Kidney glomerular epithelial cell (primary cell): ENCODE data around the gene CTDSP2.
"Not testable (repeated sequence)": the region's sequence is repeated elsewhere in the genome, so short reads cannot be mapped to it uniquely, and the experiment has no call there.

Source experiments
- DNase-seq: peaks from one replicate; lab custom pipeline; 2025; lab: John Stamatoyannopoulos, UW

CTDSP2 gene

DNA sequence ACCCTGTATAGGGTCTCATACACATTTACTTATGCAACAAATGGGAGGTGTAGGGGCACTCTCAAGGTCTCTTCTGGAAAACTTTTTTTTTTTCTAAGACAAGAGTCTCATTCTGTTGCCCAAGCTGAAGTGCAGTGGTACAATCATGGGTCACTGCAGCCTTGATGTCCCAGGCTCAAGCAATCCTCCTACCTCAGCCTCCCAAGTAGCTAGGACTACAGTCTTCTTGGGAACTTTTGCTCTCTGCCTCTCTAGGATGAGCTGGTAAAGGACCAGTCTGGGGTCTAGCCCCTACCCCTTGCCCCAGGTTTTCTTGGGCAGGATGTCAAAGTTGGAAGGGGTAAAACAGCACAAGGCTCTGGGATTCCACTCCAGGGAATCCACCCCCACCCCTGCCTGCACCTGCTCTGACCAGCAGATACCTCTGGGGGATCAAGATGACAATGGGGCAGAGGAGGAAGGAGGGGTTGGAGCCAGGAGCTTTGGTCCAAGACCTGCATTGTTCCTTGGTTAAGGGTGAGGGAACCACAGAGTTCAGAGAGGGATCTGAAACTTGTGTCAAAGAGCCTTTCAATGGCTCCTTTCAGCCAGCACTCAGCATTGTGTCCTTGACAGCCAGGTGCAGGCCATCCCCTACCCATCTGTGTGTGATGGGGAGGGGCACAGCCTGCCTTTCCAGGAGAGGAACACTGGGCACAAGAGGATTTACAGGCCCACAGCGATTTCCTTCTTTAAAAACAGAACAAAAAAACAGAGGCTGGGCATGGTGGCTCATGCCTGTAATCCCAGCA lies 12.2 kb downstream of the CTDSP2 start:
- no peak for DNase-seq

DNA sequence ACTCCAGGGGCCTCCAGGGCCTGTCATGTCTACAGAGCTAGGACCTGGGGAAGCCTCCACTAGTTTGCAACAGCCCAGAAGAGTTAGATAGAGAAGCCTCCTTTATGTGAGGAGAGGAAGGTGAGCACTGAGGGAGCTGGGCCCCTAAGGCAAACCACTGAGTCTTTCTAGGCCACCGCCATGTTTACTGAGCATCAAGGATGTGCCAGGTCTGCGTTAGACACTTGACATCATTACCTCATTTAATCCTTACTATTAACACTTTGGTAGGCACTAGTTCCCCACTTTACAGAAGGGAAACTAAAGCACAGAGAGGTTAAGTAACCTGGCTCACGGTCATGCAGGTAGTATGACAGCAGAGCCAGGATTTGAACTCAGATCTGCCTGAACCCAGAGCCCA lies 12.9 kb downstream of the CTDSP2 start:
- DNase-seq = no peak

DNA sequence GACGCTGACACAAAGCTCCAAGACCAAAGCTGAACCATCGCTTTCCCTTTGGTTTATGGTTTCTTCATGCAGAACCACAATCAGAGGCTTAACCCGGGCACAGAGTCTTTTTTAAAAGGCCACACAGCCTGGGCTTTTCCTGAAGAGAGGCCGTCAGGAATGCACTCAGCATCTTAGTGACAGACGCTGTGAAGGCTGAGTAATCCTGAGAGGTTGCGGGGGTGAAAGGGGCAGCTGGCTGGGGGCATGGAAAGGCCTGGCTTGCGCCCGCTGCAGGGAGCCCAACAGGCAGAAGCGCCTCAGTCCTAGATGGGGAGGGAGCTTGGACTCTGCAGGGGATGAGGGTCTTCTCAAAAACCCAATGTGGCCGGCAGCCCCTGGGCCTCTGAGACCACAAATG lies 13.6 kb downstream of the CTDSP2 start:
- peak; percentile 26 for DNase-seq

DNA sequence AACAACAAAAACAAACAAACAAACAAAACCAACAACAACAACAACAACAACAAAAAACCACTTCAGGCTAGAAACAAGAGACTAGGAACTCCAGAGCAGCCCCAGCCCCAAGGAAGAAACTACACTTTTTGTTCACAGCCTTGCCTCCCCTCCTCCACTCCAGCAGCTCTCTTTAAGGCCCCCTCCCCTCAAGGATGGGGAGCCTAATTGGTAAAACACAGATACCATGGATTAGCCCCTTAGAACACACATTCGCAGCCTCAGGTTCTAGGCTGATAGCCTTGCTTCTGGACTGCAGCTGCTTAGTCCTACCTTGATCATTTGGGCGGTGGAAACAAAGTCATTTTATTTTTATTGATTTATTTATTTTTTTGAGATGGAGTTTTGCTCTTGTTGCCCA lies 16.1 kb downstream of the CTDSP2 start:
- no peak for DNase-seq

DNA sequence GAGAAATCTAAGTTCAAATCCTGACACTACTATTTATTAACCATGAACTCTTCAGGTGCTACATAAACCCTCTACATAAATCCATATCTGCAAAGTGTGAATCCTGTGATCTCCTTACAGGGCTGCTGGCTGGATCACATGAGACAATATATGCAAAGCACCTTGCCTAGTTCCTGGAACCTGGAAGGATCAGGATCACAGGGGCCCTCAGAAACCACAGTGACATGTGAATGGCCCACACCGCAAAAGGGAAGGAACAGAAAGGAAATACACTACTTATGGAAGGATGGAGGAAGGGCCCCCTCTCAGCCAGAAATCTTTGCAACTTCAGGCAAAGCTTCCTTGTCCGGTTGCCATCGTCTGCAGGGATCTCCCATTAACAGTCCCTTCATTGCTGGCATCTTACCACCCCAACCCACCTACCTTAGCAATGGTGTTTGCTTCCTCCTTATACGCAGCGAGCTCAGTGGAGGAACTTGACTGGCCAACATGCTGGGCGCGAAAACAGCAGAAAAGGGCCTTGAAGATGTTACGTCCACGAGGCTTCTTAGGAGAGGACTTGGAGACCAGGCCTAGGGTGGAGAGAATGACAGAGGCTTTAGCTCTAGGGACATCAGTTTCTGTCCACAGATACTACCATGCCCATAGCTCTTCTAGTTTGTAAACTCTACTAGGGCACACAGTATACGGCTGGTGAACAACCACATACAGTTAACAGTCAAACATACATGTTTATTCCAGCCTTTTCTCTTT lies 17.3 kb downstream of the CTDSP2 start:
- no peak for DNase-seq

DNA sequence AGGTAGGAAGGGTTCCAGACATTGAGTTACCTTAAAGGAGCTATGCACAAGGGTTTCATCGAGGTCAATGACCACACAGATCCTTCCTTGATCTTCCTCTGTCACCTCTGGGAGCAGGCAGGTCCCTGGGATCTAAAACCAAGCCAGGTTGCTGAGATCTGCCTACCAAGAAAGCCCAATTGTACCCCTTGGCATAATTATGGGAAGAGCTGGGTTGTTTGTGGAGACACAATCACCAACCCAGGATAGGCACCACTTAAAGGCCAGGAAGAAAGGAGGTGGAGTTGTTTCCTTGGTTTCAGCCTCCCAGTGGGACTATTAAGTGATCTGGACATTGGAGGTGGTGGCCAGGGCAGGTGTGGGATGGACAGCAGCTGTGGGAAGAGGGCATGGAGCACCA lies 19.6 kb downstream of the CTDSP2 start:
- no peak for DNase-seq

DNA sequence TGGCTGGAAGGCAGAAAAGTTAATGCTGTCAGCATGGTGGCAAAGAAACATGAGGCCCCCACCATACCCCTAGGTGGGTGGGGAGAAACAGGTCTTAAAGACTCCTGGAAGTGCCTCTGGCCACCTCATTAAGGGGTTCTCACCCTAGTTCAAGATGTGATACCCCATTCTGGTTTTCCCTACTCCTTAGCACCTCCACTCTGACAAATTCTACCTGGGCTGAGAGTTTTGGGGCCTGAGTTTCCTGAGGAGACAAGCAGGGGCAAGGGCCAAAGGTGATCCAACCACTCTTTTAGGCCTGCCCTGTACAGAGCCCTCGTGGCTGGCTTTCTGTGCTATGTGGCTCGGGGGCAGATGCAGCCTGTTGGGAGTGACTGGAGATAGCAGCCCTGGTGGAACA lies 20.1 kb downstream of the CTDSP2 start:
- DNase-seq = no peak

DNA sequence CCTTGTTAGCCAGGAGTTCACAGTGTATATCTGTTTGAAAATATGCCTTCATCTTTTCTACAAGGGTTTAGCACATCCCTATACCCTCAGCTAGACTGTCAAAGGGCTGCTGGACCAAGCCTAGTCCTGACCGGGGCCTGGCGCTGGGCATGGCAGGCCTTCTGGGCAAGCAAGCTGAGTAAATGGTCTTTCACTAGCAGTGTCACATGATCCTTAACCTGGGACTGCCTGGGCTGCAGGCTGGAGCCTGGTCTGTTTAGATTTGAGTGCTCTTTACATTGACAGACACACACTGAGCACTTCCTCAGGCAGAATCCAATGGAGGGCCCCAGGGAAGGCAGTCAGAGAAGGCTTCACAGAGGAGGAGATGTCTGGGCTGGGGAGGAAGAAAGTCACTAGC lies 21.1 kb downstream of the CTDSP2 start:
- no peak for DNase-seq

DNA sequence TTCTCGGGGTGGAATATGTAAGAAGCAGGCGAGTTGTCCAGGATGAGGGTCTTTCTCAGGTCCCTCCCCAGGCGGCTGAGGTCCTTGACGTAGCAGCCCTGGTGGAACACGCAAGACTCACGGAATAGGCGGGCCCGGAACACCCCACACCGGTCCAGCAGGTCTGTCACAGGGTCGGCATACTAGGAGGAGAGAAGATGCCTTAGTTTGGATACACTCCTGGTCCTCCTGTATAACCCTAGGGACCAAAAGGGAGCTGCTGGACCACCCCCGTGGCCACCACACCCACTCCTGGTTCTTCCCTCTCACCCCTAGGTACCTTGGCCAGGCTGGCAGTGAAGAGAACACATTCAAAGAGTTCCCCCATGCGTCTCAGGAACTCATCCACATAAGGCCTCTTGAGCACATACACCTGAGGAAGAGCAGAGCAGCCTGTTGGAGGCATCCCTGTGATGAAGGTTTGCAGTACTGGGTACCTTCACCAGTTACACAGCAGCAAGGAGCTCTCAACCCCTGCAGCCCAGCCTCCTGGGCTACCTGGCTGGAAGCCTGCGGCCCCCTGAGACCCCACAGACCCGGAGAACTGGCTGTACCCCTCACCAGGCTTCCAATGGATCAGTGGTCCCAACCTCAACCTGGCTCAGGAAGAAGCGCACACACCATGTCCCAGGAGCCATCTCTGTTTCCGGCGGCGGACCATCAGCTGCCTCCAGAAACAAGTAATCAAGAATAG lies 22.5 kb downstream of the CTDSP2 start:
- DNase-seq = no peak

DNA sequence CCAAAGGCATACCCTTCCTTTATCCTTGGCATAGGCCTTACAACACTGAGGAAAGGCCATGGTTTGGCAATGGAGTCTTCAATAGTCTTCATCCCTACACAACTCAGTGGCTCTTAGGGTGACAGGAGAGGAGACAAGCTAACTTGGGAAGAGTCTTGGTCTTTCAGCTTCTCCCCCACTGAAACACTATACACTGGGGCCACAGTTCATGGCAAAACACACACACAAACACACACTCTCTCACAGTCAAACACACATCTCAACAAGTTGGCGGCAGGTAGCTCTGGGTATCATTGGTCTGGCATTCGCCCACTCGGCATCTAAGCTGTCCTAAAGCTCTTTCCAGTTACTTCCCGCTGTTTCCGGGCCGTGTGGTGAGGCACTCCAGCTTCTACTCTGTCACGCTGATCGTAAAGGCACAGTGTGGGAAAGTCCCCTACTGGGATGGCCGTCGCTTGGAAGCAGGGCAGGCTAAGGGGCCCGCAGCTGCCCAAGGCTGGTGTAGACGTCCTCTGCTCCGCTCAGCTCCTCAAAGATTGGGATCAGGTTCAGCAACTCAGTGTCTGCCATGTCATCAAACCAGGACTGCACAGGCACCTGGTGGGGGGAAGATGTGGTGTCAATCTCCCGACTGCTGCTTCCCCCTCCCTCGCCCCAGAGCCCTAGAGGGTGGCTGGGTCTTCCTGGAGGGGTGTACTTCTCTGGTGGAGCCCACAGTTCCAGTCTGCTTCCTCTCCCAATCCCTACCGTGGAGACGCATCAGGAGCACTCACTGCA lies 23.2 kb downstream of the CTDSP2 start:
- DNase-seq = no peak

DNA sequence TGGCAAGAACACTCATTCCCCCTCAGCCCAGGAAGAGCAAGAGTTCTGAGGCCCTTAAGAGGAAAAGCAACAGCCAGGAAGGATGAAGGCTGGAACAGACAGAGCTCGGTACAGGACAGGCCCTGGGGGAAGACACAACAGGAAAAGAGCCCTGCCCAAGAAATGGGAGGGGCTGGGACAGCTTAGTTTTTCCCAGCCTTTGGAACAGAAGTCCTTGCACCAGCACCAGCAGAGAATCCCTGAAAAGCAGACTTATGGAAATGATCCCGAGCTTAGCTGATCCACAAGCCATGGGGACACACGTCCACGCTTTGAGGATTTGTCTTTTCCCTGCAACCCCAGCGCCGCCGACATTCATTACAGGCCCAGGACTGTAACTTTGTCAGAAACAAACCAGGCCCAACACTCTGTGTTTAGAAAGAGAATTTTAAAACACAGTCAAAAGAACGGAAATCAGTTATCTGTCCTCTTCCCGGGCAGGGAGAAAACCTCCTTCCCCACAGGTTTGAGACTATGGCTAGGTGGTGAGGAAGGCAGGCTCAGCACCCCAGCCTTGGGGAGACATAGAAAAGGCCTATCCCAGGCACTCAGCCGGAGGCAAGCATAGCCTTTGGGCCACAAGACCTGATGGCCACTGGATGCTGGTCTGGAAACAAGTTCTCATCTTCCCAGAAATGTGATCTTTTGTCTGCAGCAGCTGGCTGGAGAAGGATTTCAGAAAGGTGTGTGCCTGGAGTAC lies 24.0 kb downstream of the CTDSP2 start:
- DNase-seq = no peak

DNA sequence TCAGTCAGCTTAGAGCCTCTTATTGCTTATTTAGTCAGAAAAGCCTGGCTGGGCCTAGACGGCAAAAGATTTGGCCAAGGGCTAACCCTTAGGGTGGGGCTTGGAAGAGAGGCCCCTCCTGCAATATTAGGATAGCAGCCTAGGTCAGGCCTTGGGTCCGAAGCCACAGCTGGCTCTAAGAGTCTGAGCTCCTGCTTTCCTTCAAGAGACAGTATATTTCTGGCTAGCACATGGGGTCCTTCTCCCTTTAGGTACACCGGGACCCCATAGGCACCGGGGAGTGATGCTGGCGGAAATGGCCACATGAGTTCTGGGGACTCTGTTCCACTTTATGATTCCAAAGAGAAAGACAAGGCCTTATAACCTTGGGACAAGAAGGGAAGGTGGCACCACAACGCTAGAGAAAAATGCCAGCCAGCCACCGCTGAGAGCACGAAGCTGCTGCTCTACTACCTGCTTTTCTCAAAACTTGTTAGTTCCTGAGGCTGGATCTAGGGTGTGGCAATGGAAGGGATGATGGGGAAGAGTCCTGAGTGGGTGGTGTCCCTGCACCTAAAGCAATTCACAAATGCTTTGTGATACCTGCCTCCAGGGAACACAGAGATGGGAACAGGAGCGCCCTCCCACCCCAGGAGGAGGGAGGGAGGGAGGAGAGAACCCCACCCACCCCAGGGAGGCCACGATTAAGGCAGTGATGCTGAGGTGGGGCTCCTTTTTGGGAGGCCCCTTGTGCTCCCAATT lies 24.9 kb downstream of the CTDSP2 start:
- no peak for DNase-seq

DNA sequence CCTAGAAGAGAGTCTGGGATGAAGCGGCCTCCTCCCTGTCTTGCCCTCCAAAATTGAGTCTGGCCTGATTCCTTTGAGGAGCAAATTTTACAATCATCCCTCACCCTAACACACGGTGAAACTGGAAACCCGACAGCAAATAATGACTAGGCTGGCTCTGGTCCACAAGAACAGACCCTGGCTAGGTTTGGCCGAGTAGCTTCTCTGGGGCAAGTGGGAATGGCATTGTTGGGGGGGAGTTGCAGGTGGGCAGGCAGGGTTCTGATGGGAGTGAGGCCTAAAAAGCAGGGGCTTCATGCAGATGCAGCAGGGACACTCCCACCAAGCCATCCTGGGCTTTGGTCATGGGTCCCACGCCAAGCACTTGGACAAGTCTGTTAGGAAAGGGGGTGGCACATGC lies 25.5 kb downstream of the CTDSP2 start:
- not testable (repeated sequence) for DNase-seq

DNA sequence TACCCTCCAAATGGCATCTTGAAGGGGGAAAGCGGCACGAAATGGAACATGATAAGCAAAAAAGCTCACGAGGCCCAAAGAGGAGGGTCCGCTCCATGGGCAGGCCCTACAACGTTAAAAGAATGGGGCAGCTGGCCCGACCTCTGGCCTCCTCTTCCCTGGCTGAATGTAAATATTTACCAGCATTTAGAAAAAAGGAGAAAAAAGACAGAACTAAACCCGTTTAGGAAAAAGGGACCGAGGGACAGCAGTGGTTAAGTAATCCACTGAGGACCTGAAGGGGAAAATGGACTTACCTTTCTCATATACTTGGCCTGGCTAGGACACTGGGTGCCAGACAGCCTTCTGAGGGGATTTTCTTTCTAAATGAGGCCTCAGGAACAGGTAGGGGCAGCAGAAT lies 26.4 kb downstream of the CTDSP2 start:
- DNase-seq = not testable (repeated sequence)

DNA sequence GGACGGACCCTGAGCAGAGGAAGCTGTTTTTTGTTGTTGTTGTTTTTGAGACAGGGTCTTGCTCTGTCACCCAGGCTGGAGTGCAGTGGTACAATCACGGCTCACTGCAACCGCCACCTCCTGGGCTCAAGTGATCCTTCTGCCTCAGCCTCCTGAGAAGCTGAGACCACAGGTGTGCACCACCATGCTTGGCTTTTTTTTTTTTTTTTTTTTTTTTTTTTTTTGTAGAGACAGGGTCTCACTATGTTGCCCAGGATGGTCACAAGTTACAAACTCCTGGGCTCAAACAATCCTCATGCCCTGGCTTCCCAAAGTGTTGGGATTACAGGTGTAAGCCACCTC lies 28.6 kb downstream of the CTDSP2 start:
- not testable (repeated sequence) for DNase-seq

DNA sequence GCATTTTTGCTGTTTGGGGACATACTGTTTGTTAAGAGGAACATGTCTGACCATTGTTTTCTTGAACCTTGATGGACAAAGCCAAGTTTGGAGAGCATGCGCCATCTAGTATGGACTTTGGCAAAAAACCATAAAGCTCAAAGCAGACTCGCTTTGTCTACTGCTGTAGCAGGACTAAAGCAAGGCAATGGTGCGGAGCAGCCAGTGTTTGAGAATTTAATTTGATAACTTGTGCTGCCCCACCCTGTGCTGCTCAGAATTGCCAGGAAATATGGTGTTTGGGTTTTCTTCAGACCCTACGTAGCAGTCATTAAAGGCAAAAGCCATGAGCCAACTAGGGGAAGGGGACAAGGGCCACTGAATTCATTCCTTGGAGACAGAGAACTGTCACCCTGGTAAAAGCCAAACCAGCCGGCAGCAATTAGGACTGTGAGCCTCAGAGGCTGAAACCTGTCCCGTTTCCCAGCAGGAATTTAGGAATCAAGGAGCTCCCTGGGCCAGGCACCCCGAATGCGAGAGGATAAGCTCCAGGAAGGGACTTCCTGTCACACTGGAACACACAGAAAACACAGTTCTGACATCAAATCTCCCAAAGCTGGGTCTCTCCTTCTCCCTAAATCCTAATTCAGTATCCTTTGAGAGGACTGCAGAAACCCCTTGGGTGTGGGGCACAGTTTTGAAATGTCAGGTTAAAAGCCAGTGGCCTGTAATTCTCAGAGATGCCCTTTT lies 29.1 kb downstream of the CTDSP2 start:
- no peak for DNase-seq

DNA sequence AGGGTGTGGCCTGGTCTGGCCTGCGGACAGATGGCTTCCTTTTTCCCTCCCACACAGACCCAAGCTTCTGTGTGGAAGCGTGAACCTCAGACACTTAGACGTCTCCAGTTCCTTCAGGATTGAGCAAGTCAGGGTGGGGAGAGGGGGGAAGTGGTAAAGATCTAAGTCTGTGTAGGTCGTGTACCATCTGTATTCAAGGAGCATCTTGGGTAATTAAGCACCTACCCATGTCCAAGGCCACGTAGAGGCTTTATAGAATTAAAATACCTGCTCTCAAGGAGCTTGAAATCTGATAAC lies 29.7 kb downstream of the CTDSP2 start:
- no peak for DNase-seq

DNA sequence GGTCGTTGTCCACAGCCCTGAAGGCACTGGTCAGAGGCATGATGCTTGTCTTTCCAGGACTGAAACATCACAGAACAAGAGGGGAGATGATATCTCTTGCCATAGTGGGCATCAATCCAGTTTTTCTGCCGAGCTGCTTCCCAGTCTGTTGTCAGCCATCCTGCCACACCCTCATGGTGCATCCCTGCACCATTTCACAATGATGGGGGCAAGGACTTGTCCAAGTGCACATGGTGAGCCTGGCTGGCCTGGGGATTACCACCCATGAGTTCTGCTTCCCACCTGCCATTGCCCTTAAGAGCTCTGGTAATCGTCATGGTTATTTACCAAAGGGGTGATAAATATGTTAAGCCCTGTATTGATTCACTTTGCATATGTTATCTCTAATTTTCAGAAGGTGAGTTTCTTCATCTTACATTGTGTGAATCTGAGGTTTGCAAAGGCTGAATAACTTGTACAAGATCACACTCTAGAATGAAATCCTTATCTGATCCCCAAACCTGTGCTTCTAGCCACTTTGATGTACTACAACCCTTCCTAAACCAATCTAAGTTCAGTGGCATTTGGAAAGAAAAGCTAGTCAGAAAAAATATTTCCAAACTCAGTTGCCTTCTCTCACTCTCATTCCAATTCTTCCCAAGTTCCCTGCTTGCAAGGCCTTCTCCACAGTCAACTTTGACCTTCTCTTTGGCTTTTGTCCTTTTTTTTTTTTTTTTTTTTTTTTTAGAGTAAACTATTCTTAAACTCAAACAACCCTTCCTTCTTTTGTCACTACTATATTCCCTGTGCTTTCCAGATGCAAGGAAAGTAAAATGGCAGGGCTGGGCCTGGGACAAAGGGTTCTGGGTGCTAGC lies 30.3 kb downstream of the CTDSP2 start:
- DNase-seq = no peak
